GM23248 (cell line): ENCODE measurements around the gene ZNF546. TPM values are rescaled to one million over a fixed set of nuclear protein-coding genes. Genes with fewer than 3 reads are reported as not detected.
"Not testable (repeated sequence)": the region's sequence is repeated elsewhere in the genome, so short reads cannot be mapped to it uniquely, and the experiment has no call there.

Experiments used
- DNase-seq: peaks from one replicate; pipeline ENCODE4 v3.0.0-alpha.2; 2015
- H2AFZ ChIP-seq: fragments of 200-600 bp; sonication (generic); 2 replicates; pipeline ENCODE4 v1.6.1; 2016; ENCODE audit warnings: antibody characterized with exemption
- H3F3A ChIP-seq: fragments of 200-600 bp; sonication (generic); 2 replicates; pipeline ENCODE4 v1.6.1; 2016; ENCODE audit warnings: mild to moderate bottlenecking, antibody characterized with exemption, mixed run types; ENCODE audit not compliant: insufficient read depth
- H3K27ac ChIP-seq: fragments of 200-600 bp; sonication (generic); 2 replicates; pipeline ENCODE4 v1.5.1; 2016; ENCODE audit warnings: mild to moderate bottlenecking
- H3K27me3 ChIP-seq: fragments of 200-600 bp; sonication (generic); replicated peaks from 2 replicates; pipeline ENCODE4 v1.6.1; 2016; ENCODE audit warnings: mild to moderate bottlenecking; ENCODE audit not compliant: insufficient read depth
- H3K36me3 ChIP-seq: fragments of 200-600 bp; sonication (generic); 2 replicates; pipeline ENCODE4 v1.6.1; 2016; ENCODE audit warnings: low read depth, mild to moderate bottlenecking
- H3K4me1 ChIP-seq: fragments of 200-600 bp; sonication (generic); 2 replicates; pipeline ENCODE4 v1.6.1; 2016; ENCODE audit warnings: mild to moderate bottlenecking; ENCODE audit not compliant: insufficient read depth
- H3K4me2 ChIP-seq: fragments of 200-600 bp; sonication (generic); one replicate; pipeline ENCODE4 v1.6.1; 2016; ENCODE audit warnings: mild to moderate bottlenecking; ENCODE audit not compliant: unreplicated experiment
- H3K4me3 ChIP-seq: fragments of 200-600 bp; sonication (generic); 2 replicates; pipeline ENCODE4 v1.5.1; 2016; ENCODE audit warnings: mild to moderate bottlenecking
- H3K79me2 ChIP-seq: fragments of 200-600 bp; sonication (generic); 2 replicates; pipeline ENCODE4 v1.6.1; 2016; ENCODE audit warnings: mild to moderate bottlenecking; ENCODE audit not compliant: insufficient read depth
- H3K9ac ChIP-seq: fragments of 200-600 bp; sonication (generic); 2 replicates; pipeline ENCODE4 v1.6.1; 2016; ENCODE audit warnings: mild to moderate bottlenecking
- H3K9me2 ChIP-seq: fragments of 200-600 bp; sonication (generic); 2 replicates; pipeline ENCODE4 v1.6.1; 2016; ENCODE audit warnings: mixed run types, mild to moderate bottlenecking, moderate library complexity; ENCODE audit not compliant: insufficient read depth
- H3K9me3 ChIP-seq: fragments of 200-600 bp; sonication (generic); one replicate; pipeline ENCODE4 v1.6.1; 2017; ENCODE audit warnings: low read depth
- H4K20me1 ChIP-seq: fragments of 200-600 bp; sonication (generic); 2 replicates; pipeline ENCODE4 v1.6.0; 2016; ENCODE audit not compliant: insufficient read depth
- EZH2 ChIP-seq: fragments of 200-600 bp; sonication (generic); IDR thresholded peaks from 2 replicates; pipeline ENCODE4 v1.6.1; 2018; ENCODE audit warnings: antibody characterized with exemption, mild to moderate bottlenecking; ENCODE audit not compliant: insufficient read depth, poor library complexity, severe bottlenecking
- EZH2phosphoT487 ChIP-seq: fragments of 200-600 bp; sonication (generic); IDR thresholded peaks from 2 replicates; pipeline ENCODE4 v1.6.1; 2018; ENCODE audit warnings: antibody characterized with exemption, moderate library complexity, mild to moderate bottlenecking, low read depth; ENCODE audit not compliant: insufficient read depth
- WGBS, 2 experiments: methylation state at CpG; one replicate each; pipeline ENCODE4 v1.1.6; 2015 to 2017; ENCODE audit warnings: low lambda C conversion rate in 2 of 2, low coverage in 1 of 2; ENCODE audit errors: missing lambda C conversion rate in 2 of 2; 5-methylcytosine and 5-hydroxymethylcytosine counted together
- in situ Hi-C: fragments of 300-500 bp; cut with MboI; formaldehyde crosslinking; loops from 2 replicates; pipeline ENCODE4 v1.15.0; 2020
- polyA plus RNA-seq: library from polyadenylated mRNA; unstranded; fragments of >200 nt; fragmentation: Nextera tagmentation; extraction: Ambion mirVana; gene quantifications from 2 replicates; pipeline ENCODE4 v1.2.1, GENCODE V29; 2016
- total RNA-seq: library from RNA; depleted of rRNA; stranded (reverse); fragments of >200 nt; shearing (Covaris generic); gene quantifications from 2 replicates; pipeline ENCODE4 v1.2.3, GENCODE V29; 2014

Gene ZNF546
- total and polyA plus RNA-seq, 2 experiments from 2014 or later, result 2.1 to 6.1 TPM

DNA sequence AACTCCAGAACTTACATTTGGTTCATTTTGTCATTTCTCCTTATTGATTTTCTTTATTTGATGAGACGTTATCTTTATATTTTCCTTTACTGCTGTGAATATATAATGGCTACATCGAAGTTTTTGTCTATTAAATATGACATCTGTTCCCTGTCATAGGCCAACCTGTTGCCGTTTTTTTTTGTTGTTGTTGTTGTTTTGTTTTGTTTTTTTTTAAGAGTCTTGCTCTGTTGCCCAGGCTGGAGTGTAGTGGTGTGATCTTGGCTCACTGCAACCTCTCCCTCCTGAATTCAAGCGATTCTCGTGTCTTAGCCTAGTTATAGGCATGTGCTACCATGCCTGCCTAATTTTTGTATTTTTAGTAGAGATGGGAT lies 29.7 kb downstream of the ZNF546 start:
- H3K36me3 ChIP-seq, result peaks cover 9% of the 10 kb centered on the region; the same call in 1 of the 2 replicates

GRCh38 chr19:40033989-40034560 lies 37.2 kb downstream of the ZNF546 start:
- Histone ChIP-seq H3K4me1 (no peaks in the 10 kb centered on the region), H3K9ac (no peak overlapping the region), H2AFZ (no peak overlapping the region), H3K27me3 (no peaks in the 10 kb centered on the region), H3K36me3 (peaks cover 30% of the 10 kb centered on the region), H3K9me3 (peaks cover 5% of the 10 kb centered on the region), H3F3A (peaks cover 6% of the 10 kb centered on the region), H3K9me2 (no peaks in the 10 kb centered on the region), H3K4me2 (no peak overlapping the region), H3K79me2 (no peaks in the 10 kb centered on the region), H3K4me3 (no peak overlapping the region), H3K27ac (no peak overlapping the region), H4K20me1 (no peaks in the 10 kb centered on the region)
- no peak for DNase-seq
- TF ChIP-seq EZH2phosphoT487, result no peak
- TF ChIP-seq EZH2, result no peak
- WGBS, 2 experiments, result 90 to 92% methylated on average over 2 of the region's 2 CpGs
- in situ Hi-C loops, result no loop called here

More for the DNA sequence above, 29.7 kb downstream of the ZNF546 start:
- Histone ChIP-seq H3K79me2 (no peaks in the 10 kb centered on the region), H3K27ac (no peak overlapping the region), H3K4me3 (no peak overlapping the region), H3K4me2 (no peak overlapping the region), H3K9ac (no peak overlapping the region), H4K20me1 (no peaks in the 10 kb centered on the region), H3K9me3 (peaks cover 5% of the 10 kb centered on the region), H3F3A (no peaks in the 10 kb centered on the region), H3K9me2 (no peaks in the 10 kb centered on the region), H3K4me1 (no peaks in the 10 kb centered on the region), H3K27me3 (no peaks in the 10 kb centered on the region), H2AFZ (no peak overlapping the region)
- WGBS, 2 experiments, result 89% methylated on average over 5 of the region's 5 CpGs
- in situ Hi-C loops, result no loop called here
- TF ChIP-seq EZH2, result no peak
- TF ChIP-seq EZH2phosphoT487, result no peak
- no peak for DNase-seq

GRCh38 chr19:40035996-40036395 lies 39.1 kb downstream of the ZNF546 start:
- Histone ChIP-seq H3K9ac (no peak overlapping the region), H3K27ac (no peak overlapping the region), H3K4me2 (no peak overlapping the region), H3K4me1 (no peaks in the 10 kb centered on the region), H3K9me3 (peaks cover 5% of the 10 kb centered on the region), H4K20me1 (no peaks in the 10 kb centered on the region), H3K27me3 (no peaks in the 10 kb centered on the region), H3F3A (peaks cover 6% of the 10 kb centered on the region), H3K36me3 (peaks cover 24% of the 10 kb centered on the region), H3K79me2 (no peaks in the 10 kb centered on the region), H2AFZ (no peak overlapping the region), H3K9me2 (no peaks in the 10 kb centered on the region), H3K4me3 (no peak overlapping the region)
- TF ChIP-seq EZH2phosphoT487 (no peak), EZH2 (no peak)
- 75 to 84% methylated on average over 4 of the region's 4 CpGs for WGBS, 2 experiments
- in situ Hi-C loops, result no loop called here
- no peak for DNase-seq

GRCh38 chr19:40038047-40038446 lies 41.2 kb downstream of the ZNF546 start:
- in situ Hi-C loops, H3K27me3 ChIP-seq, H3F3A ChIP-seq, H3K27ac ChIP-seq, H3K4me2 ChIP-seq, H3K9ac ChIP-seq, H3K9me2 ChIP-seq, H3K79me2 ChIP-seq, DNase-seq, H3K9me3 ChIP-seq, H2AFZ ChIP-seq, H3K4me1 ChIP-seq, H3K4me3 ChIP-seq, H4K20me1 ChIP-seq: not testable (repeated sequence)
- peaks cover 21% of the 10 kb centered on the region; the same call in 1 of the 2 replicates for H3K36me3 ChIP-seq
- 91 to 96% methylated on average over 3 of the region's 3 CpGs for WGBS, 2 experiments

GRCh38 chr19:40041718-40042117 lies 44.9 kb downstream of the ZNF546 start:
- DNase-seq, H3K9me3 ChIP-seq, H4K20me1 ChIP-seq, H2AFZ ChIP-seq, H3K4me1 ChIP-seq, H3F3A ChIP-seq, H3K4me2 ChIP-seq, H3K9ac ChIP-seq, H3K27me3 ChIP-seq, H3K9me2 ChIP-seq, H3K4me3 ChIP-seq, H3K79me2 ChIP-seq, H3K27ac ChIP-seq, in situ Hi-C loops: not testable (repeated sequence)
- WGBS, 2 experiments, result 88 to 100% methylated on average over 1 of the region's 1 CpG
- peaks cover 37% of the 10 kb centered on the region for H3K36me3 ChIP-seq
